Measurements from ENCODE around the gene HES1. TPM values are rescaled to one million over a fixed set of nuclear protein-coding genes. Genes with fewer than 3 reads are reported as not detected.

The HES1 gene
- total RNA-seq, 1 donor from 2014 or later: 142 TPM

GRCh38 chr3:194103505-194103904 lies 32.4 kb upstream of the HES1 start:
- H3K9me3 Mint-ChIP-seq (ENCODE audit: low read depth): no peaks in the 10 kb centered on the region
- no peak overlapping the region for H3K27ac Mint-ChIP-seq
- no peak for DNase-seq (ENCODE audit: low spot score, unreplicated experiment)
- H3K4me3 Mint-ChIP-seq (ENCODE audit: low read depth): no peak overlapping the region
- H3K4me1 Mint-ChIP-seq (ENCODE audit: low read depth): peaks cover 46% of the 10 kb centered on the region
- H3K27me3 Mint-ChIP-seq: no peaks in the 10 kb centered on the region
- H3K36me3 Mint-ChIP-seq (ENCODE audit: insufficient read depth): no peaks in the 10 kb centered on the region
- no peak for TF ChIP-seq CTCF (IDR thresholded peaks at IDR 0.05; ENCODE audit: unreplicated experiment)

DNA sequence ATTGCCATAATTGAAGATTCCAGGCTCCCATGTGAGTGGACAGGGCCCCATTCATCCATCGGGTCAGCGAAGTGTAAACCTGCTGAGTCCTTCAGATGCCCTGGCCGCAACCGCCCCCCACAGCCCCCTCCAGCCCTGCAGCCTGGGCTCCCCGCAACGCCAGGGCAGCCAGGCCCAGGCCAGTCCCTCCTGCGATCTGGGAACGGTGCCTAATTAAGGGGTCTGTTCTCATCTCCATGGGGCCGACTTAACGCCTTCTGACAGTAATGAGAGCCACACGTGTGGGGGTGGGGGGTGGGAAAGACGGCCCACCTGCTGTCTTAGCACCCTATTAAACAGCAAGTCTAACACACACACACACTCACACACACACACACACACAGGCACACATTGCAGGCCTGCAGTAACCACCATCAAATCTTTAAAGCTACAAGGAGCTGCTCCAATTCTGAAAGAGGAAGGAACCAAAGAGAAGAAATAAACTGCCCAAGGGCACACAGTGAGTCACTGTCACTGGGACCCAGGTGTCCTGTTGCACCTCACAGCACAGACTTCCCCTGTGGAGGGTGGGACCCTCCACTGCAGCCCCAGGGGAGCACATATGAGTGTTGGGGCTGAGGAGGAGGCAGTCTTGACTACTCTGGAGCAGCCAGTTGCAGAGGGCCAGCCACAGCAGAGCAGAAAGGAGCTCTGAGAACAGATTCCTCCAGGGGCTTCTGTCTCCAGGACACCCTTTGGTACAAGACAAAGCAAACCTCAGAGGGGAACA lies 31.8 kb upstream of the HES1 start:
- Mint-ChIP-seq H3K4me1 (ENCODE audit: low read depth) (peaks cover 47% of the 10 kb centered on the region), H3K27ac (no peak overlapping the region), H3K9me3 (ENCODE audit: low read depth) (no peaks in the 10 kb centered on the region), H3K4me3 (ENCODE audit: low read depth) (no peak overlapping the region), H3K36me3 (ENCODE audit: insufficient read depth) (no peaks in the 10 kb centered on the region), H3K27me3 (no peaks in the 10 kb centered on the region)
- TF ChIP-seq CTCF (IDR thresholded peaks at IDR 0.05; ENCODE audit: unreplicated experiment): no peak
- DNase-seq (ENCODE audit: low spot score, unreplicated experiment): no peak

GRCh38 chr3:194105292-194105691 lies 30.7 kb upstream of the HES1 start:
- H3K4me3 Mint-ChIP-seq (ENCODE audit: low read depth): no peak overlapping the region
- DNase-seq (ENCODE audit: low spot score, unreplicated experiment): no peak
- H3K36me3 Mint-ChIP-seq (ENCODE audit: insufficient read depth): no peaks in the 10 kb centered on the region
- no peaks in the 10 kb centered on the region for H3K9me3 Mint-ChIP-seq (ENCODE audit: low read depth)
- peaks cover 51% of the 10 kb centered on the region for H3K4me1 Mint-ChIP-seq (ENCODE audit: low read depth)
- no peaks in the 10 kb centered on the region for H3K27me3 Mint-ChIP-seq
- TF ChIP-seq CTCF (IDR thresholded peaks at IDR 0.05; ENCODE audit: unreplicated experiment): no peak
- no peak overlapping the region for H3K27ac Mint-ChIP-seq

DNA sequence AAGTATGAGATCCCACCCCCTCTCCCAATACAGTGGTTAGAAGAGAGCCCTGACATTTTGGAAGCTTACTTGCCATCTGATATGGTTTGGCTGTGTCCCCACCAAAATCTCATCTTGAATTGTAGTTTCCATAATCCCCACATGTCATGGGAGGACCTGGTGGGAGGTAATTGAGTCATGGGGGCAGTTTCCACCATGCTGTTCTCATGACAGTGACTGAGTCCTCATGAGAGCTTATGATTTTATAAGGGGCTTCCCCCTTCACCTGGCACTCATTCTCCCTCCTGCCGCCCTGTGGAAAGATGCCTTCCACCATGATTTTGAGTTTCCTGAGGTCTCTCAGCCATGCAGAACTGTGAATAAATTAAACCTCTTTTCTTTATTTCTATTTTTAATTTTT lies 28.8 kb upstream of the HES1 start:
- Mint-ChIP-seq H3K27ac (no peak overlapping the region), H3K9me3 (ENCODE audit: low read depth) (no peaks in the 10 kb centered on the region)

More for the DNA sequence above, 28.8 kb upstream of the HES1 start:
- DNase-seq (ENCODE audit: low spot score, unreplicated experiment): no peak
- Mint-ChIP-seq H3K4me1 (ENCODE audit: low read depth) (peaks cover 52% of the 10 kb centered on the region), H3K36me3 (ENCODE audit: insufficient read depth) (no peaks in the 10 kb centered on the region), H3K27me3 (no peaks in the 10 kb centered on the region), H3K4me3 (ENCODE audit: low read depth) (no peak overlapping the region)
- no peak for TF ChIP-seq CTCF (IDR thresholded peaks at IDR 0.05; ENCODE audit: unreplicated experiment)

Data from progenitor cell of endocrine pancreas (in vitro differentiated cells).